Stromal cell of bone marrow (primary cell): Measurements from ENCODE around the gene LRP5.
"Not testable (repeated sequence)": the region's sequence is repeated elsewhere in the genome, so short reads cannot be mapped to it uniquely, and the experiment has no call there.

Source experiments
- DNase-seq: peaks from one replicate; pipeline ENCODE4 v3.0.0-alpha.2; 2012; ENCODE audit warnings: low read depth

The LRP5 gene

GRCh38 chr11:68329536-68329935 is 17.1 kb downstream of the LRP5 start:
- no peak for DNase-seq

- no peak for DNase-seq
These were observed 17.7 kb downstream of the LRP5 start for GRCh38 chr11:68329978-68330699.

- DNase-seq: no peak
These were observed 18.4 kb downstream of the LRP5 start for GRCh38 chr11:68330700-68331337.

GRCh38 chr11:68331338-68331947 is 19.1 kb downstream of the LRP5 start:
- no peak for DNase-seq

DNA sequence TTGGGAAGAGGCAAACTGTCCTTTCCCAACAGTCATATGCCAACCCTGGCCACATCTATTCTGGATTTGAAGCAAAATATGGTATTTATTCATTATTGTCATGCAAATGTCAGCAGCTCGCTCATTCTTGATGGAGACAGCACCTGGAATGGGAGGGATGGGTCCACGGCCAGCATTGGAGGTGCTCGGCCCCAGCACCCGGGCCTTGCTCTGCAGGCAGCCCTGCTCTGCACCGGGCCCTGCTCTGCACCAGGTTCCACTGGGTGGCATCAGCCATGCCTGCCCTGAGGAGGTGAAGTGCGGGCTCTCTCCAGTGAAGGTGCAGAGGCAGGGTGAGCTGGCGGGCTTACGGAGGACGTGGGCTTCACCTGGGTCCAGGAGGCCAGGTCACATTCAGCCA is 19.8 kb downstream of the LRP5 start:
- no peak for DNase-seq

- no peak for DNase-seq
These were observed 20.8 kb downstream of the LRP5 start for GRCh38 chr11:68333173-68333572.

DNA sequence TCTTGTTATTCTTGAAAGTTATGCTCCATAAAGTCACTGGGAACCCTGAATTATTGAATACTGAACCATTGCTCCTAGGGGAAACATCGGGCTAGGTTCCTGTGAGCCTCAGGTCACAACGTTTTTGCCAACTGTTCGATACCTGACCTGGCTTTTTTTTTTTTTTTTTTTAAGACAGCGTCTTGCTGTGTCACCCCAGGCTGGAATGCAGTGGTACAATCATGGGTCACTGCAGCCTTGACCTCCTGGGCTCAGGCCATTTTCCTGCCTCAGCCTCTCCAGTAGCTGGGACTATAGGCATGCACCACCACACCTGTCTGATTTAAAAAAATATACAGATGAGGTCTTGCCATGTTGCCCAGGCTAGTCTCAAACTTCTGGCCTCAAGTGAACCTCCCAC is 22.5 kb downstream of the LRP5 start:
- DNase-seq: no peak

DNA sequence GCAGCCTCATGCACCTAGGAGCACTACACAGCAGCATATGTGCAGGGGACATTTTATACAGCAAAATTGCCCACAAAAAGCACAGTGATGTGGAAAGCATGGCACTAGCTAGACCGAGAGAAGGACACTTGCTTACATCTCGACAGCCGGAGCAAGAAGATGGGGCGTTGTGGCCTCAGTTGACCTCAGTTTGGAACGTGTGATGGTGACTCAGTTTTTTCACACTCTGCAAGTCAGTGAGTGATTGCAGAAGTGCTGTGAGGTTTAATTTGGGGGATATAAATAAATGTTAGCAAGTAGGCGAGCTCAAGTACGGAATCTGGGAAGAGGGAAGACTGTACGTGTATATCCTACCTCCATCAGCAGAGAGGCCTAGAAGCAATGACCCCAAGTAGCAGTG is 23.3 kb downstream of the LRP5 start:
- DNase-seq: no peak

- no peak for DNase-seq
These were observed 24.3 kb downstream of the LRP5 start for GRCh38 chr11:68336716-68337115.

DNA sequence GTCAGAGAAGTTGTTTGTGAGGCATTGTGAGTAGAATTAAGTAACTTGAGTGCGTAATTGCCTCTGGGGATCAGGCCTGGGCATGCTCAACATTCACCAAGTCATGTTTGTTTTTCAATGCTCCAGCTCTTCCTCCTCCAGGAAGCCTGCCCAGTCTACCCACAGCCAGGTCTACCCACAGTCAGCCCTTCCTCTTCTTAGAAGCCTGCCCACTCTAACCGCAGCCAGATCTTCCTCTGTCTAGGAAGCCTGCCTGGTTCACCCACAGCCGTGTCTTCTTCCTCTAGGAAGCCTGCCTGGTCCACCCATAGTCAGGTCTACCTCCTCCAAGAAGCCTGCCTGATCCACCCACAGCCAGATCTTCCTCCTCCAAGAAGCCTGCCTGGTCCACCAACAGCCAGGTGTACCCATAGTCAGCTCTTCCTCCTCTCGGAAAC is 25.0 kb downstream of the LRP5 start:
- no peak for DNase-seq

DNA sequence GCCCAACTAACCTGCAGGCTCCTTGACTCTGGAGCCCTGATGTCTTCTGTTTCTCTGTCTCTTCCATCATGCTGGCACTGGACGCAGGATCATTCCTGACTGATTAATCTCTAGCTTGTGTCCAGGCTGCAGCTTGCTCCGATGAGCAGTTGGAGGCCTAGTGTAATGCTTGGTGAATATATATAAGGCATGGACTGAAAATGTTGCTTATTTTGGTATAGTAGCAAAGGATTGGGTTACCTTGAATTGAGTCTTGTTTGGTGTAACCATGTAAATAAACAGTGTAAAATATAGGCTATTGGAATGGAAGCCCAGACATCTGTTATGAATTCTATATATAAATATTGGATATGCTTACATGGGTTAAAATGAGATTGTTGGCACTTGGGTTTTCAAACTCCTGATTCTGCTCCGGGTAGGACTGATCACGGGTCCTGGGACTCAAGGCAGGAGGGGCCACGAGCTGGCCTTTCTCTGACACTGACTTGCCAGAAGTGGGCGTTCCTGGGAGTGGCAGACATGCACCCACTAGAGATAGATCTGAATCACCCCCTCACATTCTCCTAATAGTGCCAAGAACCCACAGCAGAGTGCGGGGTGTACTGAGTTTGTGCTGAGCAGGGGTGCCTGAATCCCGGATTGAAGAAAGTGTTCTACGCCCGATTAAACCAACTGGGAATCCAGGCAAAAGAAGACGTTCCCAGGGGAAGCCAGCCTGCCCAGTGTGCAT is 25.8 kb downstream of the LRP5 start:
- DNase-seq: peak; percentile 74

DNA sequence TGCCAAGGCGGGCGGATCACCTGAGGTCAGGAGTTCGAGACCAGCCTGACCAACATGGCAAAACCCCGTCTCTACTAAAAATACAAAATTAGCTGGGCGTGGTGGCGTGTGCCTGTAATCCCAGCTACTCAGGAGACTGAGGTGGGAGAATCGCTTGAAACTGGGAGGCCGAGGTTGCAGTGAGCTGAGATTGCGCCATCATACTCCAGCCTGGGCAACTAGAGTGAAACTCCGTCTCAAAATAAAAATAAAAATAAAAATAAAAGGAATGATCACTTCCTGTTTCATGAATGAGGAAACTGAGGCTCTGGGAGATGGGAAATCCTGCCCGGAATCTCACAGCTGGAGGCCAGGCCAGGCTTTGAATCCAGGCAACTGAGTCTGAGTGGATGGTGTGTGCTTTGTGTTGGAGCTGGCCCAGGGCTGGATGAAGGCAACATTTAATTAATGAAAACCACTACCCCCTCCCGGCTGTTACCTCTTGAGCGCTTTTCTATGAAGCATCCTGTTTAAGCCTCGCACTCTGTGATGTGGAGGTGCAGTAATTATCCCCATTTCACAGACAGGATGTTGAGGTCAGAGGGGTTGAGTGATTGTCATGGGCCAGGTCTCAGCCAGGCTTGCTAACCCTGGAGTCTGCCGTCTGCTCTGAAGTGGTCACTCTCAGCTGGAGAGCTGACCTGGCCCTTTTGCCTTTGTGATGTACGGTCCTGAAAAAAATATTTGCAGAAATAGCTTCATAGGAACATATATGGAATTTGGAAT is 27.8 kb downstream of the LRP5 start:
- DNase-seq: no peak

DNA sequence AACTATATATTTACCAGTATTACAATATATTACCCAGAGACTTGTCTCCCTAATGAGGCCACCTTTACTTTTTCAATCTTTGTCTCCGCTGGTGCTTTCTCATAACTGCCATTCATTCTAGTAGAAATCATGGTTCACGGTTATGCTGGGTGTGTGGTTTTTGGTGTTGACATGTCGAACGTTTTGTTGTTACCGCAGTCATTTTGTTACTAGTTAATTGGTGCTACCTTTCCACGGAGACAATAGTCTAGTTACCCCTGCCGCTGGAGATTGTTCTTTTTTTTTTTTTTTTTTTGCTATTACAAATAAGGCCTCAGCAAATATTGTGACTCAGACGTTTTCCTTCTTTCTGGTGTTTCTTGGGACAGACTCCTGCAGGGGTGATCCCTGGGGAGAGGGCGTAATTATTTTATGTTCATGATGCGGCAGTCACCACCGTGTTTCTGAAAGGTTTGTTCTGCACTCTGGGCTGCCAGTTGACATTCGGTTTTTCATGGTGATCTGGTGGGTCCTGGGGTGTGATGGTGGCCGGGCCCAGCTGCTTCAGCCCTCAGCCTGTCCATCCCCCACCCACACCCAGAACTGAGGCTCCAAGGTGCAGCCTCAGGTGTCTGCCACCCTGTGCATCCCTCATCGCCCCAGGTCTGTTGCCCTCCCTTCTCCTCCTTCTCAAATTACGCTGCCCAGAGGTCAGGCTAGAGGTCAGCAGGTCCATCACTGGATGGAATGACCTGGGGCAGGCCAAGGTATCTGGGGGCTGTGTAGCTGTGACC is 28.6 kb downstream of the LRP5 start:
- DNase-seq: no peak

GRCh38 chr11:68341557-68342458 is 29.4 kb downstream of the LRP5 start:
- no peak for DNase-seq

GRCh38 chr11:68342459-68343158 is 30.2 kb downstream of the LRP5 start:
- no peak for DNase-seq

GRCh38 chr11:68343761-68344256 is 31.4 kb downstream of the LRP5 start:
- no peak for DNase-seq

GRCh38 chr11:68344821-68345220 is 32.4 kb downstream of the LRP5 start:
- not testable (repeated sequence) for DNase-seq

GRCh38 chr11:68345776-68346461 is 33.5 kb downstream of the LRP5 start:
- DNase-seq: no peak

DNA sequence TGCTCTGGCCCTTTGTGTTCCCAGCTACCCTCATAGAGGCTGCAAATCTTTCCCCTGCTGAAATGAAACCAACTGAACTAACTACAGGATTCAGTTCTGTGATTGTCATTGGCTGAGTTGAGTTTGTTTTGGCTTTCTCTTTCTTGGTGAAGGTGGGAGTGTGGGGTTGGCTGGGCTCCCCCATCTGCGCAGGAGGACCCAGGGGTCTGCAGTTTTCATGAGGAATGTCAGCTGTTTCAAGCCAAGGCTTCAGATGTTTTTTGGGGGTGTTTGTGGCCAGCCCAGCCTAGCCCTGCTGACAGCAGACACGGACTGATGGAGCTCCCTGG is 34.0 kb downstream of the LRP5 start:
- DNase-seq: no peak
